ENCODE results near the gene DNAJC5.
A peak's percentile ranks its signal among the peaks of the same experiment; 100 is the strongest.
"Not testable (repeated sequence)": the region's sequence is repeated elsewhere in the genome, so short reads cannot be mapped to it uniquely, and the experiment has no call there.

Gene DNAJC5

GRCh38 chr20:63877755-63878470, 17.0 kb upstream of the DNAJC5 start:
- Histone ChIP-seq H3K4me1 (ENCODE audit: control insufficient read depth in 2 of 2, insufficient read depth in 1 of 2, low read depth in 1 of 2, low read length in 2 of 2) (no peaks in the 10 kb centered on the region), H3K27ac (replicated peaks; ENCODE audit: low read length) (no peak overlapping the region)
- WGBS, 2 donors (ENCODE audit: extremely low coverage in 2 of 2, insufficient read length in 2 of 2, insufficient replicate concordance in 1 of 2): no CpG with 5 or more reads among the region's 32 CpGs

GRCh38 chr20:63878899-63879663, 15.8 kb upstream of the DNAJC5 start:
- Histone ChIP-seq H4K91ac (ENCODE audit: low read depth, low read length, poor library complexity) (no peak overlapping the region), H3K27ac (replicated peaks; ENCODE audit: low read length) (no peak overlapping the region), H4K8ac (ENCODE audit: low read depth, low read length) (no peak overlapping the region), H3K18ac (ENCODE audit: low read length) (no peak overlapping the region), H2BK15ac (ENCODE audit: low read length) (no peak overlapping the region), H3K4me2 (ENCODE audit: insufficient read depth, low read length, poor library complexity, severe bottlenecking) (no peak overlapping the region), H3K23ac (ENCODE audit: low read depth, low read length, poor library complexity) (no peak overlapping the region), H2AFZ (ENCODE audit: low read length) (no peak overlapping the region), H3K9ac (ENCODE audit: low read depth, low read length, poor library complexity) (no peak overlapping the region), H3K14ac (ENCODE audit: low read length) (no peak overlapping the region), H2BK12ac (ENCODE audit: low read length) (no peak overlapping the region), H3K79me1 (ENCODE audit: low read depth, low read length) (peaks cover 14% of the 10 kb centered on the region), H2BK5ac (ENCODE audit: low read length) (no peak overlapping the region), H3K27me3 (ENCODE audit: control insufficient read depth in 3 of 3, insufficient read depth in 3 of 3, low read depth in 1 of 3, low read length in 3 of 3) (no peaks in the 10 kb centered on the region), H3K4me1 (ENCODE audit: control insufficient read depth in 2 of 2, insufficient read depth in 1 of 2, low read depth in 1 of 2, low read length in 2 of 2) (no peaks in the 10 kb centered on the region), H2AK5ac (ENCODE audit: low read depth, low read length) (no peak overlapping the region), H3K36me3 (replicated peaks in 1 of 2; ENCODE audit: control insufficient read depth in 2 of 2, insufficient read depth in 2 of 2, low read length in 2 of 2) (peaks cover 38 to 79% of the 10 kb centered on the region in 2 donors), H3K9me3 (replicated peaks in 1 of 2; ENCODE audit: control insufficient read depth in 2 of 2, insufficient read depth in 1 of 2, low read depth in 1 of 2, low read length in 2 of 2) (no peaks in the 10 kb centered on the region), H3K4me3 (ENCODE audit: low read length in 2 of 2) (no peak overlapping the region), H2BK120ac (ENCODE audit: low read depth, low read length) (no peak overlapping the region), H3K4ac (ENCODE audit: low read length) (no peak overlapping the region)
- DNase-seq (ENCODE audit: low spot score): no peak
- no CpG with 5 or more reads among the region's 14 CpGs for WGBS, 2 donors (ENCODE audit: extremely low coverage in 2 of 2, insufficient read length in 2 of 2, insufficient replicate concordance in 1 of 2)

More at GRCh38 chr20:63877755-63878470, 17.0 kb upstream of the DNAJC5 start:
- Histone ChIP-seq H3K9me3 (replicated peaks in 1 of 2; ENCODE audit: control insufficient read depth in 2 of 2, insufficient read depth in 1 of 2, low read depth in 1 of 2, low read length in 2 of 2) (no peaks in the 10 kb centered on the region), H3K4ac (ENCODE audit: low read length) (no peak overlapping the region), H2BK120ac (ENCODE audit: low read depth, low read length) (no peak overlapping the region), H2AK5ac (ENCODE audit: low read depth, low read length) (no peak overlapping the region), H4K91ac (ENCODE audit: low read depth, low read length, poor library complexity) (no peak overlapping the region), H3K4me3 (ENCODE audit: low read length in 2 of 2) (peak overlapping the region in 1 of 2 donors; percentile 3), H2BK15ac (ENCODE audit: low read length) (no peak overlapping the region), H2AFZ (ENCODE audit: low read length) (no peak overlapping the region), H3K18ac (ENCODE audit: low read length) (no peak overlapping the region), H3K14ac (ENCODE audit: low read length) (no peak overlapping the region), H3K23ac (ENCODE audit: low read depth, low read length, poor library complexity) (peak overlapping the region; percentile 17), H3K9ac (ENCODE audit: low read depth, low read length, poor library complexity) (peak overlapping the region; percentile 30), H3K36me3 (replicated peaks in 1 of 2; ENCODE audit: control insufficient read depth in 2 of 2, insufficient read depth in 2 of 2, low read length in 2 of 2) (peaks cover 37 to 79% of the 10 kb centered on the region in 2 donors), H3K79me1 (ENCODE audit: low read depth, low read length) (peaks cover 15% of the 10 kb centered on the region), H3K27me3 (ENCODE audit: control insufficient read depth in 3 of 3, insufficient read depth in 3 of 3, low read depth in 1 of 3, low read length in 3 of 3) (no peaks in the 10 kb centered on the region), H4K8ac (ENCODE audit: low read depth, low read length) (no peak overlapping the region), H2BK5ac (ENCODE audit: low read length) (no peak overlapping the region), H3K4me2 (ENCODE audit: insufficient read depth, low read length, poor library complexity, severe bottlenecking) (no peak overlapping the region), H2BK12ac (ENCODE audit: low read length) (no peak overlapping the region)
- no peak for DNase-seq (ENCODE audit: low spot score)

GRCh38 chr20:63880901-63881300, 14.0 kb upstream of the DNAJC5 start:
- H3K4ac ChIP-seq (ENCODE audit: low read length); H4K8ac ChIP-seq (ENCODE audit: low read depth, low read length); H3K4me1 ChIP-seq (ENCODE audit: control insufficient read depth in 2 of 2, insufficient read depth in 1 of 2, low read depth in 1 of 2, low read length in 2 of 2); H3K9me3 ChIP-seq (replicated peaks in 1 of 2; ENCODE audit: control insufficient read depth in 2 of 2, insufficient read depth in 1 of 2, low read depth in 1 of 2, low read length in 2 of 2); H2BK15ac ChIP-seq (ENCODE audit: low read length); H3K4me2 ChIP-seq (ENCODE audit: insufficient read depth, low read length, poor library complexity, severe bottlenecking); H3K27me3 ChIP-seq (ENCODE audit: control insufficient read depth in 3 of 3, insufficient read depth in 3 of 3, low read depth in 1 of 3, low read length in 3 of 3); H2BK12ac ChIP-seq (ENCODE audit: low read length); H3K18ac ChIP-seq (ENCODE audit: low read length); H3K23ac ChIP-seq (ENCODE audit: low read depth, low read length, poor library complexity); H2BK120ac ChIP-seq (ENCODE audit: low read depth, low read length); H2BK5ac ChIP-seq (ENCODE audit: low read length); H3K4me3 ChIP-seq (ENCODE audit: low read length in 2 of 2); H2AFZ ChIP-seq (ENCODE audit: low read length); H4K91ac ChIP-seq (ENCODE audit: low read depth, low read length, poor library complexity); H3K9ac ChIP-seq (ENCODE audit: low read depth, low read length, poor library complexity); DNase-seq (ENCODE audit: low spot score); H3K27ac ChIP-seq (replicated peaks; ENCODE audit: low read length); H3K14ac ChIP-seq (ENCODE audit: low read length); H2AK5ac ChIP-seq (ENCODE audit: low read depth, low read length): not testable (repeated sequence)
- peaks cover 16% of the 10 kb centered on the region for H3K79me1 ChIP-seq (ENCODE audit: low read depth, low read length)
- peaks cover 38 to 79% of the 10 kb centered on the region in 2 donors for H3K36me3 ChIP-seq (replicated peaks in 1 of 2; ENCODE audit: control insufficient read depth in 2 of 2, insufficient read depth in 2 of 2, low read length in 2 of 2)
- WGBS, 2 donors (ENCODE audit: extremely low coverage in 2 of 2, insufficient read length in 2 of 2, insufficient replicate concordance in 1 of 2): no CpG with 5 or more reads among the region's 13 CpGs
